Activated naive CD8-positive, alpha-beta T cell (primary cell): Measurements from ENCODE around the gene SH3GL1.
"Not testable (repeated sequence)": the region's sequence is repeated elsewhere in the genome, so short reads cannot be mapped to it uniquely, and the experiment has no call there.

ENCODE experiments used
- H3K27ac Mint-ChIP-seq: one replicate; pipeline ENCODE4 v1.8.0; 2021; ENCODE audit warnings: mixed read lengths
- H3K27me3 Mint-ChIP-seq: one replicate; pipeline ENCODE4 v1.8.0; 2021; ENCODE audit warnings: mixed read lengths
- H3K36me3 Mint-ChIP-seq: one replicate; pipeline ENCODE4 v1.8.0; 2021; ENCODE audit warnings: mixed read lengths
- H3K4me1 Mint-ChIP-seq: one replicate; pipeline ENCODE4 v1.8.0; 2021; ENCODE audit warnings: low read depth, mixed read lengths
- H3K4me3 Mint-ChIP-seq: one replicate; pipeline ENCODE4 v1.8.0; 2021; ENCODE audit warnings: mild to moderate bottlenecking, mixed read lengths
- H3K9me3 Mint-ChIP-seq: one replicate; pipeline ENCODE4 v1.8.0; 2021; ENCODE audit warnings: low read depth, mixed read lengths

Gene SH3GL1

DNA sequence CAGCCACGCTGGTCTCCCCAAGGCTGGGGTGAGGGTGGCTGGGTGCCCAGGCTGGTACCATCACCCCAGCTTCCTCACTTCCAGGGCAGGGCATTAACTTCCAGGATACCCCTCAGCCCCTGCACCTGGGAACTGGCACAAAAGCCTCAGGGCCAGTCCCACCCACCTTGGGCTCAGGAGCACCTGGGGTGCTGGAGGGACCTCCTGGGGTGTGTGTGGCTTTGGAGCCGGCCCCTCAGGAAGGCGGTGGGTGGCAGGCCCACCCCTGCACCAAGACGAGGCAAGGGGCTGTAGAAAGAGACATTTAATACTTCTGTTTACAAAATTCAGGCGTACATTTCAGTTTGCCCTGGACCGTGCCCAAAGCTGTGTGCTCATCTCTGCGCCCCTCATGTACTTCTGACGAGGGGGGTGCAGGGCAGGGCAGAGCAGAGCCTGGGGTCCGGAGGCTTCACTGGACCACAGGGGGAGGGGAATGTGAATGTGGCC lies 40.2 kb downstream of the SH3GL1 start:
- Mint-ChIP-seq H3K36me3 (no peaks in the 10 kb centered on the region), H3K4me3 (no peak overlapping the region), H3K4me1 (no peaks in the 10 kb centered on the region), H3K9me3 (no peaks in the 10 kb centered on the region), H3K27me3 (no peaks in the 10 kb centered on the region), H3K27ac (no peak overlapping the region)

DNA sequence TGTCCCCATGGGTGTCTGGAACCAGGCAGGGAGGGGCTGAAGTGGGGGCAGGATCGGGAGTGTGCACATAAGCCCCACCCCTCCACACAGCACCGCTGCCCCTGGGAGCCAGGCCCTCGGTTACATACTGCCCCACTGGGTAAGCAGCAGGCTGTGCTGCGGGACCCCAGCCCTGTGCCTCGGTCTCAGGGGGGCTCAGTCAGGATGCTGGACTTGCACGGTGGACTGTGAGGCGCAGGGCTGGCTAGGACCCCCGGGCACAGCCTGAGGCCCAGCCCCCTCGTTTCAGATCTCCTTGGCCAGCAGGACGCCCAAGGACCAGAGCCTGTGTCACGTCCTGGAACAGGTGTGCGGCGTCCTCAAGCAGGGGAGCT lies 40.7 kb downstream of the SH3GL1 start:
- no peak overlapping the region for H3K27ac Mint-ChIP-seq
- H3K4me1 Mint-ChIP-seq: no peaks in the 10 kb centered on the region
- no peaks in the 10 kb centered on the region for H3K36me3 Mint-ChIP-seq
- H3K4me3 Mint-ChIP-seq: no peak overlapping the region
- H3K27me3 Mint-ChIP-seq: no peaks in the 10 kb centered on the region
- H3K9me3 Mint-ChIP-seq: no peaks in the 10 kb centered on the region

DNA sequence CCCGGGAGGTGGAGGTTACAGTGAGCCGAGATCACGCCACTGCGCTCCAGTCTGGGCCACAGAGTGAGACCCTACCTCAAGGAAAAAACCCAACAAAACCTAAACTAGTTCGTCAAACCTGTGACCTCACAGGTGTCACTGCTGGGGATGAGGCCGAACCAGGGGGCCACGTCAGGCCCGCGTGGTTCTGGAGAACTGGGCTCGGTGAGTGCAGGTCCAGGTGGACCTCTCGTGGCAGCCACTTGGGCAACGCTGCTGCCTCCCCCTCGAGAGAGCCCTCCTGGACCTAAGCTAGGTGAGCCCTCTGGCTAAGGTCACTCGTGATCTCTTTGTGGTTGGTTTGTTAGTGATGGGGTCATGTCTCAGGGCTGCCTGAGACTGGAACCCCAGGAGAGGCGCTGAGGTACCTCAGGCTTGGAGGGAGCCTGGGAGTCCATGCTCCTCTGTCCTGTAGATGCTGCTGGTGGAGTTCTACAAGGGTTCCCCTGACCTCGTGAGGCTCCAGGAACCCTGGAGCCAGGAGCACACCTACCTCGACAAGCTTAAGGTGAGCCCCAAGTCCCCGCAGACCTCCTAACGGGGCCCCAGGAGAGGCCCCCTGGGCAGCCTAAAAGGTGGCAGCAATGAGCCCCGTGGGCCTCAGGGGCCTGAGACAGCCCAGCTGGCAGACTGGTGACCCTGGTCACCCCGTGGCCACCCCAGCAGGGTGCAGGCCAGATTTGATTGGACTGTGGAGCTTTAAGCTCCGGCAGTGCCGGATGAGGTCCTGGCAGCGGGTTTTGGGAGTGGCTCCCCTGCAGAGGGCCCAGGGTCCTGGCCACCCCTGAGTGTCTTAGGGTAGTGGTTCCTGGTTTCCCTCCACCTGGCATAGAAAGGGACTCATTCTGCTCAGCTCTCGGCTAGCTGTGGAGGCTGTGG lies 41.4 kb downstream of the SH3GL1 start:
- Mint-ChIP-seq H3K27me3 (no peaks in the 10 kb centered on the region), H3K36me3 (no peaks in the 10 kb centered on the region), H3K4me1 (no peaks in the 10 kb centered on the region), H3K4me3 (no peak overlapping the region), H3K9me3 (no peaks in the 10 kb centered on the region), H3K27ac (no peak overlapping the region)

DNA sequence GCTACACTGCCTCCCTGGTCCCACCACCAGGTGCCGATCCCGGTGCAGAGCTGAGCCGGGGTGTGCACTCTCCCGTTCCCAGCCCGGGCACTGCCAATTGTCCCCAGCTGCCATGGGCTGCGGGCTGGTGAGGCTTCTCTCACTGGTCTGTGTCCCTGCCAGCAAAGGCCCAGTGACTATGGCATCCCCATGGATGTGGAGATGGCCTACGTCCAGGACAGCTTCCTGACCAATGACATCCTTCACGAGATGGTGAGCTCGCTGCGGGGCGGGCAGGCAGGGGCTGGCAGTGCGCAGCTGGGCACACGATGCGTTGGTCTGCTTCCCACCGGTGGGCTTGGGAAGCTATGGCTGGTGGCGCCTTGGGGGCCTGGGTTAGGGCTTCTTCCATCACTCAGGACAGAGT lies 42.4 kb downstream of the SH3GL1 start:
- Mint-ChIP-seq H3K27me3 (no peaks in the 10 kb centered on the region), H3K9me3 (no peaks in the 10 kb centered on the region), H3K4me1 (no peaks in the 10 kb centered on the region), H3K4me3 (no peak overlapping the region), H3K36me3 (no peaks in the 10 kb centered on the region), H3K27ac (no peak overlapping the region)

DNA sequence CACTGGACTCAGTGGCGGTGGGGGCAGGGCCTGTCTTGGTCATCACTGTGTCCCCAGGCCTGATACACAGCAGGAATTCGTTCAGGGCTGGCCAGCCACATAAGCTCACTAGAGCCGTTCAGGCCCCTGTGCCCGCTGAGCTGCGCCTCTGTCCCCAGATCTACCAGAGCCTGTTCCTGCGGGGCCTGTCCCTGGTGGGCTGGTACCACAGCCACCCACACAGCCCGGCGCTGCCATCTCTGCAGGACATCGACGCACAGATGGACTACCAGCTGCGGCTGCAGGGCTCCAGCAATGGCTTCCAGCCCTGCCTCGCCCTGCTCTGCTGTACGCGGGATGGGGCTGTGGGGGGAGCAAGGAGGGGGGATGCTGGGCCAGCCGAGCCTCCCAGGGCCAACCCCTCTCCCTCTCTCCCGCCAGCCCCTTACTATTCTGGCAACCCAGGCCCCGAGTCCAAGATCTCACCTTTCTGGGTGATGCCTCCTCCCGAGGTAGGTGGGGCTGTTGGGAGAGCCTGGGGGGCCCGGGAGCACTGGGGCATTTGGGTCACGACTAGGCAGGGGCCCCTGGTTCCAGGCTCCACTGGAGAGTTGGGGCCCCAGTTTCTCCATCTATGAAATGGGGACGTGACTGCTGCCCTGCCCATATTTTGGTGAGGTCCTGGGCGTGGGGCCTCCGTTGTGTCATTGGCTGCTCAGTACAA lies 43.1 kb downstream of the SH3GL1 start:
- Mint-ChIP-seq H3K36me3 (no peaks in the 10 kb centered on the region), H3K4me3 (no peak overlapping the region), H3K27ac (no peak overlapping the region), H3K27me3 (no peaks in the 10 kb centered on the region), H3K4me1 (no peaks in the 10 kb centered on the region), H3K9me3 (no peaks in the 10 kb centered on the region)

DNA sequence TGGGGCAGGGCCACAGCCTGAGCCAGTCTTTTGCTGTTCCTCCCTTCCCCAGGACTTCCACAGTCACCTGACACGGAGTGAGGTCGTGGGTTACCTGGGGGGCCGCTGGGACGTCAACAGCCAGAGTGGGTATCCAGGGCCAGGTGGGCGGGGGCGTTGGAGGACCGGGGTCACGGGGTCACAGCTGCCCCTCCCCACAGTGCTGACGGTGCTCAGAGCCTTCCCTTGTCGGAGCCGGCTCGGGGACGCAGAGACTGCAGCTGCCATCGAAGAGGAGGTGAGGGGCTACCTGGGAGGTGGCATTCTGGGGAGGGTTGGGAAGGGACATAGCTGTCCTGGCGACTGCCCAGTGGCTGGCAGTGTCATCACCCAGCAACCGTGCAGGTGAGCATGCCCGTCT lies 45.5 kb downstream of the SH3GL1 start:
- Mint-ChIP-seq H3K4me3 (no peak overlapping the region), H3K9me3 (no peaks in the 10 kb centered on the region), H3K27ac (no peak overlapping the region), H3K36me3 (no peaks in the 10 kb centered on the region), H3K27me3 (no peaks in the 10 kb centered on the region), H3K4me1 (no peaks in the 10 kb centered on the region)

DNA sequence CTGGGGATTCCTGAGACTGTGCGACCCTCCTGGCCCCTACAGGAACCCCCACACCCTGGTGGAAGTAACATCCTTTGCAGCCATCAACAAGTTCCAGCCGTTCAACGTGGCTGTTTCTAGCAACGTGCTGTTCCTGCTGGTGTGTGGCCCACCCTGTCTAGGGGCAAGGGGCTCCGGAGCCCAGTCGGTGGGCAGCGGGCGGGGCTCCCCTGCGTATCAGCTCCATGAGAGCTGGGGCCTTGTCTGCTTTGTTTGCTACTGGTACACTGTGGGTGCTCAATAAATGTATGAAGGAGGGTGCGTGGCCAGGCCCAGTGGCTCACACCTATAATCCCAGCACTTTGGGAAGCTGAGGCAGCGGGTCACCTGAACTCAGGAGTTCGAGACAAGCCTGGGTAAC lies 46.1 kb downstream of the SH3GL1 start:
- Mint-ChIP-seq H3K4me3 (no peak overlapping the region), H3K36me3 (no peaks in the 10 kb centered on the region), H3K27ac (no peak overlapping the region)

DNA sequence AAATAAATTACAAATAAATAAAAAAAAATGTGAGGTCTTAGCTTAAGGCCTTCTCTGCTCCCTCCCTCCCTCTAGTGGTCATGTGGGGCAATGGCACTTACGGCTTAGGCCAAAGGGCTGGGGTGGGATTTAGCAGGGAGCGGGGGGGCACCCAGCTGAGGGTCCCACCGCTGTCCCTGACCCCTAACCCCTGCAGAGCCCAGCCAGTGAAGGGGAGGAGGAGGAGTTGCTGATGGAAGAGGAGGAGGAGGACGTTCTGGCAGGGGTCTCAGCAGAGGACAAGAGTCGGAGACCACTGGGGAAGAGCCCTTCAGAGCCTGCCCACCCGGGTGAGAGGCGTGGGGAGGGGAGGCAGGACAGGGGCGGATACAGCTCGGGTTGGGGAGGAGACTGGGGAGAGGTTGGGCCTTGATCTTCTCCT lies 47.6 kb downstream of the SH3GL1 start:
- no peaks in the 10 kb centered on the region for H3K4me1 Mint-ChIP-seq
- H3K27ac Mint-ChIP-seq: no peak overlapping the region
- no peaks in the 10 kb centered on the region for H3K36me3 Mint-ChIP-seq
- H3K4me3 Mint-ChIP-seq: no peak overlapping the region
- H3K9me3 Mint-ChIP-seq: no peaks in the 10 kb centered on the region
- no peaks in the 10 kb centered on the region for H3K27me3 Mint-ChIP-seq

More for the DNA sequence above, 46.1 kb downstream of the SH3GL1 start:
- Mint-ChIP-seq H3K4me1 (no peaks in the 10 kb centered on the region), H3K9me3 (no peaks in the 10 kb centered on the region), H3K27me3 (no peaks in the 10 kb centered on the region)

DNA sequence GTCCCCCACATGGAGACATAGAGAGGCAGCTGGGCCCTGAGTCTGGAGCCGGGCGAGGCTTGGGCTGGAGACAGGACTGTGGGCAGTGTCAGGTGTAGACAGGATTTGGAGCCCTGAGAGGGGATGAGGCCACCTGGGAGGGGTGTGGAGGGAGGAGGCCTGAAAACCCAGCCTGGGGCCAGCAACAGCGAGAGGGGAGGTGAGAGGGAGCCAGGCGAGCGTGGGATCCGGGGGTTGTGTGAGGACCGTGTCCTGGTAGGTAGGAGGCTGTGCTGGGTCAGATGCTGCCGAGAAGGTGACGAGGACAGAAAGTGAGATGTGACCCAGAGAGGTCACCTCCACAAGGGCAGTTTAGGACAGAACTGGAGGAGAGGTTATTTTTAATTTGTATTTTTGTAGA lies 49.6 kb downstream of the SH3GL1 start:
- Mint-ChIP-seq H3K9me3 (no peaks in the 10 kb centered on the region), H3K27me3 (no peaks in the 10 kb centered on the region), H3K36me3 (no peaks in the 10 kb centered on the region), H3K4me3 (no peak overlapping the region), H3K27ac (no peak overlapping the region), H3K4me1 (no peaks in the 10 kb centered on the region)

DNA sequence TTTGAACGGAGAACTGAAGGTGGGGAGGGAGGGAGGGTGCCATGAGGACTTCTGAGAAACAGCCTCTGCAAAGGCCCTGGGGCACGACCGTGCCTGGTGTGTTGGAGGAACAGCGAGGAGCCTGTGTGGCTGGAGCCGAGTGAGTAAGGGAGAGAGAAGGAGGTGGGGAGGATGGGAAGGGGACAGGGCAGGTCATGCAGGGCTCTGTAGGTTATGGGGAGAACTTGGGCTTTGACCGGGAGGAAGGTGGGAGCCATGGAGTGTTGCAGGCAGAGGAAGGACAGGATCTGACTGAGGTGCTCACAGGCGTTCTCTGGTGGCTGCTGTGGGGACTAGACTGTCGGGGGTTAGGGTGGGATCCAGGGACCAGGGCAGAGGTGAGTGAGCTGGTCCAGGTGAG lies 50.2 kb downstream of the SH3GL1 start:
- no peak overlapping the region for H3K4me3 Mint-ChIP-seq
- no peak overlapping the region for H3K27ac Mint-ChIP-seq
- no peaks in the 10 kb centered on the region for H3K36me3 Mint-ChIP-seq
- H3K27me3 Mint-ChIP-seq: no peaks in the 10 kb centered on the region
- H3K4me1 Mint-ChIP-seq: peaks cover 3% of the 10 kb centered on the region
- no peaks in the 10 kb centered on the region for H3K9me3 Mint-ChIP-seq

DNA sequence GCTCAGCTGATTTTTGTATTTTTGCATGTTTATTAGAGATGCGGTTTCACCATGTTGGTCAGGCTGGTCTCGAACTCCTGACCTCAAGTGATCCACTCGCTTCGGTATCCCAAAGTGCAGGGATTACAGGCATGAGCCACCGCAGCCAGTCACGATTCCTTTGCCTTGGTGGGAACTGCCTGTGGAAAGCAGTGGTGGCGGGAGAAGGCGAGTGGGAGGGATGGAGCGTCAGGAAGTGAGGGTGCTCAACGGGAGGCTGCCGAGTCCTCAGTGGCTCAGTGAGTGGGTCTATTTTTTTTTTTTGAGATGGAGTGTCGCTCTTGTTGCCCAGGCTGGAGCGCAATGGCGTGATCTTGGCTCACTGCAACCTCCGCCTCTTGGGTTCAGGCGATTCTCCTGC lies 51.1 kb downstream of the SH3GL1 start:
- H3K9me3 Mint-ChIP-seq, H3K36me3 Mint-ChIP-seq, H3K27me3 Mint-ChIP-seq, H3K4me1 Mint-ChIP-seq, H3K27ac Mint-ChIP-seq, H3K4me3 Mint-ChIP-seq: not testable (repeated sequence)

DNA sequence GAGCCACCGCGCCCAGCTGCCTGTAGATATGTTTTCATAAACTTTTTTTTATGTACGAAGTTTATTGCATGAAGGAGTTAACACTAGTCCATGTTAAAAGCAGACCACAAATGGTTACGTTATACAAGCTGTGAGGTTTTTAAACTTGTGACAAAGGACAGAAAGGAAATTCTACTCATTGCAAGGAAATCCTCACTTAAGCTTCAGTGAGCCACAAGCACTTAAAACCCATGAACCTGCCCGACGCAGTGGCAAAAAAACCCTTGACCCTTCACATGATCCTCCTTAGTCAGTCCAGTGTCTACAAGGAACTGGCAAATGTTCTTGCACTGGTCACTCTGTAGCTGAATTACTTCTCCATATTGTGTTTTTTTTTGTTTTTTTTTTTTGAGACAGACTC lies 52.8 kb downstream of the SH3GL1 start:
- H3K27ac Mint-ChIP-seq: no peak overlapping the region
- H3K27me3 Mint-ChIP-seq: no peaks in the 10 kb centered on the region
- no peaks in the 10 kb centered on the region for H3K9me3 Mint-ChIP-seq
- H3K36me3 Mint-ChIP-seq: no peaks in the 10 kb centered on the region
- H3K4me3 Mint-ChIP-seq: no peak overlapping the region
- H3K4me1 Mint-ChIP-seq: peaks cover 10% of the 10 kb centered on the region

DNA sequence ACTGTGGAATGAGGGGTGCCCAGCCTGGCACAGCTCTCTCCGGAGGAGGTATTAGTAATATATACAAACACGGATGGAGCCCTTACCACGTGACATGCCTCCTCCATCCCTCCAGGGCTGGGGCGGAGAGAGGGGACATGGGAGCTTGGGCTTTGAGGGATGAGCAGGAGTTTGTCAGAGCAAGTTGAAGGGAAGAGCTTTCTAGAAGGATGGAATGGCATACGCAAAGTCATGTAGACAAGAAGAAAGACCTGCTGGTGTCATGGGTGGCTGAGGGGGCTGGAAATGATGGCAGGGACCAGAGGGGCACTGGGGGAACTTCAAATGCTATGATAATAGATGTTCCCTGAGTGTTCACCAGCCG lies 54.3 kb downstream of the SH3GL1 start:
- Mint-ChIP-seq H3K4me3 (no peak overlapping the region), H3K36me3 (no peaks in the 10 kb centered on the region), H3K27me3 (no peaks in the 10 kb centered on the region), H3K4me1 (peaks cover 10% of the 10 kb centered on the region), H3K9me3 (no peaks in the 10 kb centered on the region), H3K27ac (no peak overlapping the region)

DNA sequence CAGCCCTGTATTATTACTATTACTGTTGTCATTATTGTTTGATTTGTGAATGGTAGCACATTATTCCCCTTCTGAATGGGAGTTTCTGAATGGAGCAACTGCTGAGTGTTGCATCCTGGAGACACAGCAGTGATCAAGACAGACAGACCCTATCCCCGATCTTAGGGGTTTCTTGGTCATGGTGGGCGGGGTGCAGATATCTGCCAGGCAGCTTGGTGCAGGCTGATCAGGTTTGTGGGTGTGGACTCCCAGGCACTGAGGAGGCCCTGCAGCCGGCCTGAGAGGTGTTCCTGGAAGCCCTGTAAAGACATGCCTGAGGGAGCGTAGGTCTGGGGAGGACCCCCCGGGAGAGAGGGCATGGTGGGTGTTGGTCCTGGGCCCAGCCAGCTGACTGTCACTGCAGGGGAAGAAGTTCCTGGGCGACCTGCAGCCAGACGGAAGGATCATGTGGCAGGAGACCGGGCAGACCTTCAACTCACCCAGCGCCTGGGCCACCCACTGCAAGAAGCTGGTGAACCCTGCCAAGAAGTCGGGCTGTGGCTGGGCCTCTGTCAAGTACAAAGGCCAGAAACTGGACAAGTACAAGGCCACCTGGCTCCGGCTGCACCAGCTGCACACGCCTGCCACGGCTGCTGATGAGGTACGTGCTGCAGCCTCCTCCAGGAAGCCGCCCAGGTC lies 54.9 kb downstream of the SH3GL1 start:
- peaks cover 10% of the 10 kb centered on the region for H3K4me1 Mint-ChIP-seq
- no peaks in the 10 kb centered on the region for H3K9me3 Mint-ChIP-seq
- H3K27me3 Mint-ChIP-seq: no peaks in the 10 kb centered on the region
- peak overlapping the region; percentile 63 for H3K4me3 Mint-ChIP-seq
- no peaks in the 10 kb centered on the region for H3K36me3 Mint-ChIP-seq
- H3K27ac Mint-ChIP-seq: no peak overlapping the region
